ENCODE measurements around the gene PDGFD. TPM values are rescaled to one million over a fixed set of nuclear protein-coding genes. Genes with fewer than 3 reads are reported as not detected.

The PDGFD gene
- total RNA-seq, 1 donor from 2014 or later = 0.45 TPM

GRCh38 chr11:104146943-104147342 lies 17.0 kb downstream of the PDGFD start:
- H3K4me1 Mint-ChIP-seq (ENCODE audit: low read depth) = peaks cover 6% of the 10 kb centered on the region
- H3K27ac Mint-ChIP-seq (ENCODE audit: unreplicated experiment) = no peak overlapping the region
- TF ChIP-seq CTCF (IDR thresholded peaks at IDR 0.05) = no peak
- H3K36me3 Mint-ChIP-seq (ENCODE audit: low read depth) = peaks cover 1% of the 10 kb centered on the region
- no peak overlapping the region for H3K4me3 Mint-ChIP-seq (ENCODE audit: unreplicated experiment)
- peaks cover 5% of the 10 kb centered on the region for H3K9me3 Mint-ChIP-seq (ENCODE audit: low read depth)
- no peaks in the 10 kb centered on the region for H3K27me3 Mint-ChIP-seq (ENCODE audit: low read depth)
- DNase-seq (ENCODE audit: low spot score) = no peak

GRCh38 chr11:104146421-104146820 lies 17.5 kb downstream of the PDGFD start:
- peaks cover 6% of the 10 kb centered on the region for H3K4me1 Mint-ChIP-seq (ENCODE audit: low read depth)
- H3K27me3 Mint-ChIP-seq (ENCODE audit: low read depth) = no peaks in the 10 kb centered on the region
- H3K4me3 Mint-ChIP-seq (ENCODE audit: unreplicated experiment) = no peak overlapping the region
- peaks cover 1% of the 10 kb centered on the region for H3K36me3 Mint-ChIP-seq (ENCODE audit: low read depth)
- no peak for TF ChIP-seq CTCF (IDR thresholded peaks at IDR 0.05)
- DNase-seq (ENCODE audit: low spot score) = no peak
- H3K27ac Mint-ChIP-seq (ENCODE audit: unreplicated experiment) = no peak overlapping the region
- H3K9me3 Mint-ChIP-seq (ENCODE audit: low read depth) = peaks cover 5% of the 10 kb centered on the region

- no peak for DNase-seq (ENCODE audit: low spot score)
- no peak for TF ChIP-seq CTCF (IDR thresholded peaks at IDR 0.05)
- Mint-ChIP-seq H3K4me3 (ENCODE audit: unreplicated experiment) (no peak overlapping the region), H3K9me3 (ENCODE audit: low read depth) (no peaks in the 10 kb centered on the region), H3K27me3 (ENCODE audit: low read depth) (peaks cover 2% of the 10 kb centered on the region), H3K36me3 (ENCODE audit: low read depth) (no peaks in the 10 kb centered on the region), H3K4me1 (ENCODE audit: low read depth) (peaks cover 6% of the 10 kb centered on the region), H3K27ac (ENCODE audit: unreplicated experiment) (no peak overlapping the region)
These were observed 18.9 kb downstream of the PDGFD start for GRCh38 chr11:104145062-104145461.

GRCh38 chr11:104142698-104143097 lies 21.2 kb downstream of the PDGFD start:
- H3K4me3 Mint-ChIP-seq (ENCODE audit: unreplicated experiment) = no peak overlapping the region
- H3K27me3 Mint-ChIP-seq (ENCODE audit: low read depth) = peaks cover 2% of the 10 kb centered on the region
- H3K4me1 Mint-ChIP-seq (ENCODE audit: low read depth) = peaks cover under 1% of the 10 kb centered on the region
- no peak overlapping the region for H3K27ac Mint-ChIP-seq (ENCODE audit: unreplicated experiment)
- no peaks in the 10 kb centered on the region for H3K36me3 Mint-ChIP-seq (ENCODE audit: low read depth)
- TF ChIP-seq CTCF (IDR thresholded peaks at IDR 0.05) = no peak
- no peak for DNase-seq (ENCODE audit: low spot score)
- H3K9me3 Mint-ChIP-seq (ENCODE audit: low read depth) = no peaks in the 10 kb centered on the region

- no peaks in the 10 kb centered on the region for H3K36me3 Mint-ChIP-seq (ENCODE audit: low read depth)
- DNase-seq (ENCODE audit: low spot score) = no peak
- H3K9me3 Mint-ChIP-seq (ENCODE audit: low read depth) = peaks cover 5% of the 10 kb centered on the region
- no peak overlapping the region for H3K4me3 Mint-ChIP-seq (ENCODE audit: unreplicated experiment)
- no peak overlapping the region for H3K27ac Mint-ChIP-seq (ENCODE audit: unreplicated experiment)
- peaks cover 2% of the 10 kb centered on the region for H3K27me3 Mint-ChIP-seq (ENCODE audit: low read depth)
- TF ChIP-seq CTCF (IDR thresholded peaks at IDR 0.05) = no peak
- peaks cover 6% of the 10 kb centered on the region for H3K4me1 Mint-ChIP-seq (ENCODE audit: low read depth)
These were observed 27.1 kb downstream of the PDGFD start for GRCh38 chr11:104136861-104137260.
